Kidney epithelial cell (primary cell): ENCODE data around the gene BSDC1. TPM values are rescaled to one million over a fixed set of nuclear protein-coding genes. Genes with fewer than 3 reads are reported as not detected.

Experiments
- DNase-seq: peaks from one replicate; pipeline ENCODE4 v3.0.0-alpha.2; 2010; ENCODE audit warnings: low read depth
- H3K27me3 ChIP-seq: 2 replicates; pipeline ENCODE4 v1.6.0; 2011; ENCODE audit warnings: low read length; ENCODE audit not compliant: control insufficient read depth, insufficient read depth
- H3K36me3 ChIP-seq: 2 replicates; pipeline ENCODE4 v1.5.1; 2011; ENCODE audit warnings: low read length; ENCODE audit not compliant: control insufficient read depth, insufficient read depth
- H3K4me3 ChIP-seq: 2 replicates; pipeline ENCODE4 v1.5.1; 2011; ENCODE audit warnings: low read depth, mild to moderate bottlenecking, control low read depth, low read length
- CTCF ChIP-seq: IDR thresholded peaks from 2 replicates; pipeline ENCODE4 v1.5.1; 2011; ENCODE audit warnings: mild to moderate bottlenecking, moderate library complexity, low read length, control low read depth, inconsistent platforms; ENCODE audit not compliant: insufficient read depth, poor library complexity, severe bottlenecking
- total RNA-seq: library from RNA; depleted of rRNA; stranded (reverse); fragments of >200 nt; gene quantifications from 2 replicates; pipeline ENCODE4 v1.2.3, GENCODE V29; 2015

BSDC1 gene
- total RNA-seq, 1 donor from 2014 or later = 81.6 TPM

- Histone ChIP-seq H3K27me3 (no peaks in the 10 kb centered on the region), H3K36me3 (no peaks in the 10 kb centered on the region), H3K4me3 (no peak overlapping the region)
- no peak for TF ChIP-seq CTCF
- DNase-seq = no peak
These were observed 41.3 kb downstream of the BSDC1 start for GRCh38 chr1:32352831-32353383.

GRCh38 chr1:32352239-32352745 lies 41.9 kb downstream of the BSDC1 start:
- H3K36me3 ChIP-seq = no peaks in the 10 kb centered on the region
- TF ChIP-seq CTCF = no peak
- DNase-seq = no peak

GRCh38 chr1:32351399-32352238 lies 42.6 kb downstream of the BSDC1 start:
- H3K27me3 ChIP-seq = no peaks in the 10 kb centered on the region
- peak; percentile 20 for TF ChIP-seq CTCF
- H3K4me3 ChIP-seq = peak overlapping the region; percentile 72
- peak; percentile 50 for DNase-seq
- no peaks in the 10 kb centered on the region for H3K36me3 ChIP-seq

More at GRCh38 chr1:32352239-32352745, 41.9 kb downstream of the BSDC1 start:
- H3K27me3 ChIP-seq = no peaks in the 10 kb centered on the region
- H3K4me3 ChIP-seq = peak overlapping the region; percentile 72

- peak overlapping the region; percentile 72 for H3K4me3 ChIP-seq
- no peaks in the 10 kb centered on the region for H3K27me3 ChIP-seq
- peak; percentile 80 for TF ChIP-seq CTCF
- no peaks in the 10 kb centered on the region for H3K36me3 ChIP-seq
- DNase-seq = no peak
These were observed 43.3 kb downstream of the BSDC1 start for GRCh38 chr1:32350785-32351398.

- no peak for DNase-seq
- H3K36me3 ChIP-seq = no peaks in the 10 kb centered on the region
- TF ChIP-seq CTCF = no peak
- H3K27me3 ChIP-seq = no peaks in the 10 kb centered on the region
- H3K4me3 ChIP-seq = no peak overlapping the region
These were observed 45.0 kb downstream of the BSDC1 start for GRCh38 chr1:32349211-32349708.
